Activated gamma-delta T cell treated with anti-CD3 and anti-CD28 coated beads, Interleukin-2, amount 50 U/mL, for 16 hours (primary cell): ENCODE results near the gene GFAP.

ENCODE experiments used
- DNase-seq: peaks from one replicate; pipeline ENCODE4 v3.0.0-alpha.2; 2020; ENCODE audit warnings: low read depth

GFAP gene

DNA sequence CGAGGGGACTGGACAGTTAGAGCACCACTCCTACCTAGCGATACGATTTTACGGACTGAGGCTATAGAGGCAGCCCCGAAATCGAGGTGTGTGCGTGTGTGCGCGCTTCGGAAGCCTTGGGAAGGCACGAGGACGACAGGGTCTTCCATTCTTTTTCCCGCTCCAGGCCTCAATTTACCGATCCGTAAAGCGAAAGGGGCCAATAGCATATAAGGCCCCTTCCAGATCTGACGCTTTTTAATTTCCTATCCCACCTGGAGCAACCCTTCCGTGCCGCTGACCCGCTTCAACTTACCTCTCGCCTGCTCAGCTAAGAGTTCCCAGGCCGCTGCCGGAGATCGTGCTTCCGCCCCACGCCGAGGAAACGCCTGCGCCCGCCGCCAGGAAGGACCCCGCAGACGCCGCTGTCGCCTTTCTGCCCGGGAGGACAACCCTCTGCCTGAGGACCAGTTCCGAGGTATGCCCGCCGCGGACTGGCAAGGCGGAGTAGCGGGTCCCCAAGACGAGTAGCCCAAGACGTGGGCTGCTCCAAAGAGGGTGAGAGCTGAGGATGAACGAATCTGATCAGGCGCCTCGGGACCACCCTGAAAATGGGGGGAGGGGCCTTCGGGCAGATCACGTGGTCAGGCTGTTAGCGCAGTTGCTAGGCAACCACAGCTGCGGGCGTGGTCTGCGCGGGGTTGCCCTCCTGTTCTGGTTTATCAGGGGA is 16.1 kb downstream of the GFAP start, which contains the start of gene EFTUD2:
TSS of gene EFTUD2 (minus strand) at position 372 of the 709 bp plus-strand sequence. CDS start 4,924 bp downstream, outside the sequence.
- peak; percentile 87 for DNase-seq

DNA sequence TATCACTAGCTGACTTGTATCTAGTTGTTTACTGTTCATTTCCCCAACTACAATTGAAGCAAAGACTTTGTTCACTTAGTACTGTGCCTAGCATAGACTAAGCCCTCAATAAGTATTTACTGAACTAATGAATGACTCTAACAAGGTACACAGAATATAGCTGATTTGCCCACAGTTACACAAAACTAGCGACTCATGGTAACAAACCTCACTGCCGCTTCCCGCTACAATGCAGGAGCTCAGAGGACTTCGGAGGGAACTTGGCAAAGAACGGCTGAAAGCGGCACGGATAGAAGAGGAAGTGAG is 16.6 kb downstream of the GFAP start:
- no peak for DNase-seq

DNA sequence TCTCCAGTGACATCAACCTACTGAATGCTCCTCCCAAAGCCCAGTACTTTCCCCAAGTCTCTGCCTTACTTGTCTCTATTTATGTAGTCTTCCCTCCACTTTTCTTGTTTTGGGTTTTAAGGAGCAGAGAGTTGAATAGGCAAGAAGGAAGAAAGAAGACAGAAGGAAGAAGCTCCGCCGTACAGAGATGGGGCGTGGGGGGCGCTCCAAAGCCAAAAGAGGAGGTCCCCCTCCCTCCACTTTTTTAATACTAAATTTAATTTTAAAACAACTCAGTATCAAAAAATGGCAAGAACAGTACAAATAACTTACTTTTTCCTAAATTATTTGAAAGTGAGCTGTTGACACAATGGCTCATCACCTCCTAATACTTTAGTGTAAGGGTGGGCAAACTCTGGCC is 20.7 kb downstream of the GFAP start:
- DNase-seq = no peak

DNA sequence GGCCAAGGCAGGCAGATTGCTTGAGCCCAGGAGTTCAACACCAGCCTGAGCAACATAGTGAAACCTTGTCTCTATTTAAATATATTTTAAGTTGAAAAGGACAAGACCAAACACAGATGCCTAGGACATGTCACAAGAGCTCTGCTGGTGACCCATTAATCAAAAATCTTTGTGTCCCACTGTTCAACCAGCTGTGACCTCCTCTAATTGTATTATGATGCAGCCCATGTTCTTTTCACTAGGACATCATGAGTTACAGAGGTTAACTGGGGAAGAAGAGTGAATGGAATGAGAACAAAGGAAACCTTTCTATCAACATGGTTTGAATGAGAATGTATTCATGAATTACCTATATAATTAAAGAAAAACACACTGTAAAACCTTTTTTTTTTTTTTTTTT is 23.1 kb downstream of the GFAP start:
- no peak for DNase-seq

DNA sequence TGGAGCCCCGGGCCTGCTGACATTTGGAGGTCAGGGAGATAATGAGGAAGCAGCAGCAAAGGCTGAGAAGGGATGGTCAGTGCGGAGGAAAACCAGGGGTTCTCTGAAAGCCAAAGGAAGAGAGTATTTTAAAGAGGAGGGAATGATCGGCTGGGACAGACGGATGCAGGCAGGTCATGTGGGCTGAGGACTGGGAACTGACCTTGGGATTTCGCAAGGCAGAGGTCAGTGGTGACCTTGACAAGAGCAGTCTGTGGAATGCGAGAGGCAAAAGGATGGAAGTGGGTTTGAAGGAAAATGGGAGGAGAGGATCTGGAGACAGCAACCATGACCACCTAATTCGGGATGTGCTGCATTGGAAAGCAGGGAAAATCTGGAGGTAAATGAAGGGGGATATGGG is 26.3 kb downstream of the GFAP start:
- DNase-seq = no peak

DNA sequence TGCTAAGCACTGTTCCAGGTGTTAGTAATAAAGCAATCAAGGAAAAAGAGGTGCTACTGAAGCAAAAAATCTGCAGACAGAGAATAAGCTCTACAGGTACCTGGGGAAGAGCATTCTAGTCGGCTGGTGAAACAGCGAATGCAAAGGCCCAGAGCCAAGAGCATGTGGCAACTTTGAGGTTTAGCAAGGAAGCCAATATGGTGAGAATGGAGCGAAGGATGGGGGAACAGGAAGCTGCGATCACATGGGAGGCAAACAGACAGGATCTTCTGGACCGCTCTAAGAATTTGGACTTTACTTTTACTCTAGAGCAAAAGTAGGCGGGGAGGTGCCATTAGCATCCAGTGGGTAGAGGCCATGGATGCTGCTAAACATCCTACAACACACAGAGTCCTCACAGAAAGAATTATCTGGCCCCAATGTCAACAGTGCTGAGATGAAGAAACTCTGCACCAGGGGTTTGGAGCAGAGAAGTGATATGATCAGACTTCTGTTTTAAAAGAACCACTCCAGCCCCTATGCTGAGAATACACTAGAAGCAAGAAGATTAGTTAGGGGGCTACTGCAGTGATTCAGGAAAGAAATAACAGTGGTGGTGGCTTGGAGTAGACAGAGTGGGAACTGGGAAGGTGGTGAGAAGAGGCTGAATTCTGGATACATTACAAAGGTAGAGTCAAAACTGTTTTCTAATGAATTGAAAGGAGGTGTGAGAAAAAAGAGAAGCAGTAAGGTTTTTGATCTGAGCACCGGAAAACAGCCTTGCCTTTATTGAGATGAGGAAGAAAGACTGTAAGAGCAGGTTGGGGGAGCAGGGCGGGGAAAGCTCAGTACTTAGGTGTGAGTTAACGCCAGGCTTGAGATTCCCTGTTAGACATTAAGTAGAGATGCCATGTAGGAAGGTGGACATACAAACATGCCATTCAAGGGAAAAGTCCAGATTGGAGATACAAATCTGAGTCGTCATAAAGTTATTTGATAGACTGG is 27.0 kb downstream of the GFAP start:
- DNase-seq = no peak

DNA sequence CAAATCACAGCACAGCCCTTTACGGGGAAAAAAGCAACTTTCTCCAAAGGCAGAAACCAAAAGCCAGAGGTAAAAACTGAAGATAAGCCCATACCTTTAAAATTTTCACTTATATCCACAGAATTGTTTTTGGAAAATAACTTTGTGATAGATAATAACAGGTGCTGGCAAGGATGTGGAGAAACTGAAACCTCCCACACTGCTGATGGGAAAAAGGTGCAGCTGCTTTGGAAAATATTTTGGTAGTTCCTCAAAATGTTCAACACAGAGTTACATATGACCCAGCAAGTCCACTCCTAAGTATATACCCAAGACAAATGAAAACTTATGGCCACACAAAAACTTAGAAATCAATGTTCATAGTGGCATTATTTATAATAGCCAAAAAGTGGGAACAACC is 28.3 kb downstream of the GFAP start:
- no peak for DNase-seq

DNA sequence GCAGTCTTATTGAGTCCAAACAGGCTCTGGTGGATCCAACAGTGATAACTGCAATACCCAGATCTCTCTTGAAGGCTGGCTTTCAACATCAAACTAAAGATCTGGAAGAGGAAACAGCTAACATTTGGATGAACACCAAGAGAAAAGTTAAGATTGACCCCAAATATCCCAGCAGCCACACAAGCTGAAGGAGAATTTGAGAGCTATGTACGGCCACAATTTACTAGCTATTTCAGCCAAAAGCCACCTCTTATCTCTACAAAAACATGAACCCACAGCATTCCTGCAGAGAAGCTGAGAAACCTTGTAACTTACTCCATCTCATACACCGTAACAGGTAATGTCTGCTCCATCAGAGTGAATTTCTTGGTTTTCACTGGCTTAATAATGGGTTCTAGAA is 30.4 kb downstream of the GFAP start:
- DNase-seq = no peak

DNA sequence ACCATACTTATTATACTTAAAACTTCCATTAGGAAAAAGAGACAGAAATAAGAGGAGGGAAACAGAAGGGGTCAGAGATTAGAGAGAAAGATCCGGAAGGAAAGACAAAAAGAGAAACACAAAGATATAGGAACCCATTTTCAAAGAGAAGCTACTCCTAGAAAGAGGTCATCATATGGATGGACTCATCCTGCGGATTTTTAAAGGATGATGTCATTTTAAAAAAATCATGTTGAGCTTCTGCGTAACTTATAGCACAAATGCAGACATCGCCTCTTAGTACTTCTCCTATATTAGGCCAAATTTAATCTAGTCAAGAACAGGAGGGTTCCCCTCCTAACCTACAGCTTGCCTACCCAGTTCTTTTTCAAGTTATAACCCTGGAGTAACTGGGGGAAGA is 34.2 kb downstream of the GFAP start:
- DNase-seq = no peak

DNA sequence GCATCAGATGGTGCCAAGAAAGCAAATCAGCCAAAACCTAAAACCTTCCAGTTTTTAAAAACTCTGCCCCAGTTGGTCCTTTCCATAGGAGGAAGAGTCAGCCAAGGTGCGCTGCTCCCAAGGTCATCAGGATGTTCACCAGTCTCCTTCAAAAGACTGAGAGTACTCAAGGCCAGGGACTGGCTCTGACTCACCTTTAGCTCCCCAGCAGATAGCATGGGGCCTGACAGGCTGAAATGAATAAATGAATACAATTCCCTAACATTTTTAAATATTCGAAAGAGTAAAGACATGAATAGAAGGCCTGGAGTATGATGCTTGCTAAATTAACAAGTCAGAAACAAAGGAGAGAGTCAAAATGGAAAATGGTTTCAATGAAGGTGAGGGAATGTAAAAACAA is 35.2 kb downstream of the GFAP start:
- no peak for DNase-seq

DNA sequence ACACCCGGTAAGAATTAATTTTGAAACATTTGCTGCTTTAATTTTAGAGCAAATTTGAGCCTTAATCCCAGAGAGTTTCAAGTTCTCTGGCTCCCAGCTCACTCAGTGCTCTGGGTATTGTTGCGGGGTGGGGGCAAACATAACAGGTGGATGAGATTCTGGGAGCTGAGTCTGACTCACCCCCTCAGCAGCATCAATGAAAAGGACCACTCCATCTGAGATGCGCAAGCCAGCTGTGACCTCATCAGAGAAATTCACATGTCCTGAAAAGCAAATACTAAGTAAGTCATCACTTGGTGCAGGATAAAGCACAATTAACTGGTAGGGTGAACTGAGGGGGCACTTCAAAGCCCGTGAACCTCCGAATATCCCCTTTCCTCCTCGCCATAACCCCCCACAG is 35.9 kb downstream of the GFAP start:
- DNase-seq = no peak

DNA sequence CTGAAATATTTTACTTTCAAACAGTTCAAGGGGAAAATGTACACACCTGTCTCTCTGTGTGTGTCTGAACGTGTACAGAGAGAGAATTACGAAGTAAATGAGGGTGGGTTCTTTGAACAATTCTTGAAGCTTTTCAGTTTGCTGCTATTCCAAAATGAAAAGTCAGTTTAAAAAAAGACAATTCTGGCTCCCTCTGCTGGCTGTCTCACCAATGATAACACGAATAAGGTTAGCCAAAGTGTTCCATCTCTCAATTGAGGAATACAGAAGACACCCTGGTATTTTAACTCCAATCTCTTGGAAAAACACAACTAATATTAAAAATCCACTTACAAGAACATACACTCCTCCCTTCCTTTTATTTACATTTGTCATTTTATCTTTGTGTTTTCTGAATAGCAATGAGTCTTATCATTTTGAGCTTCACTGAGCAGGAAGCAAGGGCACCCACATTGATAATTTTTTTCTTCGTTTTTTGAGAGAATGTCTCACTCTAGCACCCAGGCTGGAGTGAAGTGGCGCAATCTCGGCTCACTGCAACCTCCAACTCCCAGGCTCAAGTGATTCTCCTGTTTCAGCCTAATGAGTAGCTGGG is 36.6 kb downstream of the GFAP start:
- no peak for DNase-seq

DNA sequence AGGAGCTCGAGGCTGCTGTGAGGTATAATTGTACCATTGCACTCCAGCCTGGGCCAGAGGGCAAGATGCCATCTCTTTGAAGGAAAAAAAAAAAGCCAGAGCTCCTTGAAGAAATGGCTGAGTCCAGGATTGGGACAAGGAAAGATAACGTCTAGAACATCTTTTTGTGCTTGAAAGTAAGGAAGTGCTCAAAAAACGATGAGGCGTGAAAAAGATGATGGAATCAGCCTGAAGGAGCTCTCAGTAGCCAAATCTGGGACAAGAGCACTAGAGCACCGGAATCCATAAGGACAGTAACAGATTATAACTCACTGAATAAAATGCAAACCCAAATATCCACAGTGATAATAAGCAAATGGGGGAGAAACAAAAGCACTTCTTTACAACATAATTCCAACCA is 38.2 kb downstream of the GFAP start:
- DNase-seq = no peak

DNA sequence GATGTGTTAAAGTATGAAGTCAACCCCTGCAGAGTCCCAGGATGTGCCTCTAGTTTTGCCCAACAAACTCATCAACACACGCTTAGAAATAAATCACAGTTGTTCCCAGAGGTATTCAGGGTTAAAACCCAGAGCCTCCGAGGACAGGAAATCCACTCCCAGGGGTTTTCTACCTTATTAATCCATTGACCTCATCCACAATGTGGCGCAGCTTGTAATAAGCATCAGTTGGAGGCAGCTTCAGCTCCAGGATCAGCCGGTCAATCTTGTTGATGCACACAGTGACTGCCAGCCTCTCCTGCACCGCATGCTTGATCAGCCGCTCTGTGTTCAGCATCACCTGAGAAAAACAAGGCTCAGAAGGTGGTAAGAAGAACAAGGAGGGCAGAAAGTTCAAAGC is 39.5 kb downstream of the GFAP start:
- DNase-seq = no peak

DNA sequence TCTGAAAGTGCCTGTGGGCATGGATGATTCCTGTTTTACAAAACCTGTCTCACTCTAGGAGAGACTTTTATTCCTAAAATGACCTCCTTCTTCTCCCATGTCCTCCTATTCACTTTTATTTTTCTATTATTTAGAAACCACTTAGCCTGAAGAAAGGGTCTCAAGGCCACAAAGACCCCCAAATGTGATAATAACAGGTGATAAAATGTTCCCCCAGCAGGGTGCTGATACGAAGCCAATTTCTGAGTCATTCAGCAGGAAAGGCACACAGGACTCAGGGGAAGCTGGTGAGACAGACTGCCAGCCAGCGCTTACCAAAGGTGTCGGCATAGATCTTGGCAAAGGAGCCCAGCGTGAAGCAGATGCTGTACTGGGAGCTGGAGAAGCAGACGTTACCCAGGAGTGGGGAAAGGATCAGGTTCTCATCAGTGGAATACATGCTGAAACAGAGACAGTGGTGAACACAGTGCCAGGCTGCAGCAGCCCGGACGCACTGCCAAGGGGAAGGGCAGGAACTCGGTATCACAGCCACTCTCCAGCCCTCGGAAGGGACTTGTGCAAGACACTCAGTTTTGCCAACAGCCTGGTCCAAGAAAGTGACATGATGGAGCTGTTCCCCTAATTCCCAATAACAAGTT is 43.0 kb downstream of the GFAP start:
- no peak for DNase-seq

DNA sequence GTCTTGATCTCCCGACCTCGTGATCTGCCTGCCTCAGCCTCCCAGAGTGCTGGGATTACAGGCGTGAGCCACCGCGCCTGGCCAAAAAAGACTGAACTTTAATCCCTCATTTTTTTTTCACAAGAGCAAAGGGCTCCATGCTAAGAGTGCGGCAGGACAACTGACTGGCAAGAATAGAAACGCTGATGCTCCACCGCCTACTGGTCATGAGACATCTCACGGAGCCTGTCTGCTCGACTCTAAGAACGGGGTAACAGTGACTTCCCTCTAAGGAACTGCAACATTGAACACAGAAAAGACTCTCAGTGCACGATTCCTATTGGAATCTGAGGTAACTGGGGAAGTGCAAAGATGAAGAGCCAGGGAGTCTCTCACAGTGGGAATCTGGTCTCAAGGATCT is 43.7 kb downstream of the GFAP start:
- DNase-seq = no peak

DNA sequence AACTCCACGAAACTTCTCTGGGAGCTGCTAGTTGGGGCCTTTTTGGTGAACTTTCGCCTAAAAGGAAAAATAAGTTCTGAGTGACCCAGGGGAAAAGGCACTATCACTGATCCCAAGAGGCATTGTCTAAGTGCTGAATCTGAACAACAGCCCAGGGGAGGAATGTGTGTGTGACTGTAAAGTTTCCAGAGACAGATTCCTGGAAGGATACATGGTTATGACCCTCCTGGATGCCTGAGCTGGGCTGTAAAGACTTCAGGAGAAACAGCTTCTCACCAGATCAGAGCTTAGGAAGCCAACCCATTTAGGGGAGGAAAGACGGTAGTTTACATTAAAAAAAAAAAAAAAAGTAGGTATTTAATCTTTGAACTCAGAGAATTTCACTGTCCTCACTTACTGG is 47.5 kb downstream of the GFAP start:
- no peak for DNase-seq

DNA sequence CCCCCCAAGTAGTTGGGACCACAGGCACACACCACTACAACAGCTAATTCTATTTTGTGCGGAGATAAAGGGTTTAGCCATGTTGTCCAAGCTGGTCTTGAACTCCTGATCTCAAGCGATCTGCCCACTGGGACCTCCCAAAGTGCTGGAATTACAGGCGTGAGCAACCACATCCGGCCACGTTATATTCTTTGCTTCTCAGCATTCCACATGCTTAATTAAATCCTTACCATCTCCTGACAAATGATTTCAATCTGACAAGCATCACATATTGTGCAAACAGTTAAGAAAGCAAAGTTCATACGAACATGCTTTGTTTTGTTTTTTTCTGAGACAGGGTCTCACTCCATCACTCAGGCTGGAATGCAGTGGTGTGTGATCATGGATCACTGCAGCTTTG is 49.4 kb downstream of the GFAP start:
- no peak for DNase-seq

DNA sequence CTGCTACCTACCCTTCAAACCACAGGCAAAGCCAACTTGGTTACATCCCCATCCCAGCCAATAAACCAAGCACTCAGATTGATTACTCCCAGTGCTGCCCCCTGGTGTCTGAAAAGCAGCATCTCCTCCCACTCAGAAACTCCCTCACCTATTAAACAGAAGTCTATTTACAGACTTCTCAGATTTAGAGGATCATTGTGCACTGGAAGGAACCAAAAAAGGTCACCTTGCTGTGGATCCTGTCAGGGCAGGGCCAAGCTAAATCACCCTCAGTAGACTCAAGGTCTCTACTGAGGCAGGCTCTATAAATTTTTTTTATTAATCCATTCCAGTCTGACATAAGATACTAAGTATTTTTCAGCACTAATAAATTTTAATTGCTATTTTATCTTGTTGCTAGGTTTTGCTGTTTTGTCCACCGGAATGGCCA is 50.1 kb downstream of the GFAP start:
- DNase-seq = peak; percentile 56

DNA sequence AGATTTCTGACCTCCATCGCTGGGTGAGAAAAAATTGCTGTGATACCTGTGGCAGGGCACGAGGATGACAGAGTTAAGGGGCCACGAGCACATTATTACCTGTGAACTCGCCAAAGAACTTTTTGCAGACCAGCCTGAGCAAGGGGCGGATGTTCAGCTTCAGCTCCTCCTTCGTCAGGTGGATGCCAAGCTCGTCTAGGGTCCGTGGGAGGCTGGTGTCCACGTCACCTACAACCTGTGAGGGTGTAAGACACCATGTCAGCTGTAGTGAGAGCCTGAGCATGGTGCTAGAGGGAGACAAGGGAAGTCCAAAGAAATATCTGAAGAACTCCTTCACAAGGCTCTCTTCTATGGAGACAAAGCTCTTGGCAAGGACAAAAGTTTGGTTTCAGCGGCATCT is 50.5 kb downstream of the GFAP start:
- DNase-seq = no peak

DNA sequence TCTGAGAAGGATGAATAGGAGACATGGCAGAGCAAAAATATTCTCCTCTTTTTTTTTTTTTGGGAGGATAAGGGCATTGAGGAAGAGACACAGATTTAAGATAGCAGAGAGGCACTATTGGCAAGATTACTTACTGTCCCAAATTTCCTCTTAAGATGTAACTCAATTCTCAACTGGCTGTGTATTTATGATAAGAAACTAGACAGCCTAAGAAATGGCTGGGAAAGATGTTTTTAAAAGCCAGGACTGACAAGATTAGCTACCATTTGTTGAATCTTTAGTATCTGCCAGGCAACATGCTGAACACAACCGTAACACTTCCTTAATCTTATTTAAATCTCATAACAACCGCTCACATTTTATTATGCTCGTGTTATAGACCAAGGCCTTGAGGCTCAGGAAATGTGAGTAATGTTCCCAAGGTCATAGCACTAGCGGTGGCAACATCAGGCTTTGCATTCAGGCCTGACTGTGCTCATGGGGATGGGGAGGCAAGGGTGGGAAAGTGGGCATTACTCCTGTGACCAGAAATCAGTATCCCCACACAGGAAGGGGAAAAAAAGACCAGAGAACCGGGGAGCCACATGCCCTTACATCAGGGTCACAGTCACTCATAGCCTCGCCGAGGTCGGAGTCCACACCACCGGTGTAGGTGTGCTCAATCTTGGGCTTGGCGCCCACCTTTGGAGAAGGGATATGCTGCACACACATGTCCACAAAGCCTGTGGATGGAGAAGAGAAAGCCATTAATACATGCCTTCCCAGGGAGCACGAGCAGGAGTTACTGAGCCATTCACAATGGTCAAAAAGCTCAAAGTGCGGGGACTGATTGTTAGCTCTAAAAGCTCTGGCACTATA is 52.0 kb downstream of the GFAP start:
- DNase-seq = no peak
